HepG2 (cell line): ENCODE results near the gene SMG5. TPM values are rescaled to one million over a fixed set of nuclear protein-coding genes. Genes with fewer than 3 reads are reported as not detected.

Experiments
- AKNA ChIP-seq: sonication (generic); formaldehyde crosslinking; IDR thresholded peaks from 2 replicates; pipeline ENCODE4 v1.4.0; 2020; ENCODE audit warnings: missing genetic modification reagents, borderline replicate concordance
- CCDC6 ChIP-seq: sonication (generic); formaldehyde crosslinking; IDR thresholded peaks from 2 replicates; pipeline ENCODE4 v1.8.1; 2022; ENCODE audit warnings: mild to moderate bottlenecking, missing genetic modification reagents, moderate library complexity
- FOXA1 ChIP-seq, 2 experiments: fragments of 450-650 bp in 1 of 2; sonication (generic) in 1 of 2; formaldehyde crosslinking in 1 of 2; IDR thresholded peaks; 2 replicates each; pipeline versions ENCODE4 v1.4.0 to v1.6.1; 2016 to 2020; ENCODE audit warnings: missing genetic modification reagents in 1 of 2
- FOXA3 ChIP-seq: IDR thresholded peaks from 2 replicates; pipeline ENCODE4 v1.6.1; 2016; ENCODE audit warnings: missing genetic modification reagents, missing compliant biosample characterization
- FOXK1 ChIP-seq: sonication (generic); formaldehyde crosslinking; IDR thresholded peaks from 2 replicates; pipeline ENCODE4 v1.4.0; 2020; ENCODE audit warnings: low read depth, missing genetic modification reagents, borderline replicate concordance
- HES4 ChIP-seq: sonication (generic); formaldehyde crosslinking; IDR thresholded peaks from 2 replicates; pipeline ENCODE4 v1.9.0; 2021; ENCODE audit warnings: mild to moderate bottlenecking, missing genetic modification reagents, borderline replicate concordance
- PLSCR1 ChIP-seq: sonication (generic); formaldehyde crosslinking; IDR thresholded peaks from 2 replicates; pipeline ENCODE4 v1.5.0; 2020; ENCODE audit warnings: missing genetic modification reagents, mild to moderate bottlenecking, borderline replicate concordance
- POGK ChIP-seq: sonication (generic); formaldehyde crosslinking; conservative IDR thresholded peaks from 2 replicates; pipeline ENCODE4 v1.8.0; 2022; ENCODE audit warnings: mild to moderate bottlenecking, moderate library complexity, missing genetic modification reagents
- PRDM4 ChIP-seq: sonication (generic); formaldehyde crosslinking; IDR thresholded peaks from 2 replicates; pipeline ENCODE4 v1.9.0; 2021; ENCODE audit warnings: missing genetic modification reagents, borderline replicate concordance
- SMAD9 ChIP-seq: sonication (generic); formaldehyde crosslinking; IDR thresholded peaks from 2 replicates; pipeline ENCODE4 v1.5.1; 2020; ENCODE audit warnings: mild to moderate bottlenecking, missing genetic modification reagents
- ZMAT5 ChIP-seq: sonication (generic); formaldehyde crosslinking; IDR thresholded peaks from 2 replicates; pipeline ENCODE4 v1.5.0; 2020; ENCODE audit warnings: mild to moderate bottlenecking, low read depth, missing genetic modification reagents, borderline replicate concordance
- ZNF33A ChIP-seq: sonication (generic); formaldehyde crosslinking; IDR thresholded peaks from 2 replicates; pipeline ENCODE4 v1.5.1; 2020; ENCODE audit warnings: missing genetic modification reagents, mild to moderate bottlenecking, moderate library complexity, borderline replicate concordance
- ZNF558 ChIP-seq: sonication (generic); formaldehyde crosslinking; IDR thresholded peaks from 2 replicates; pipeline ENCODE4 v1.9.0; 2022; ENCODE audit warnings: mild to moderate bottlenecking, missing genetic modification reagents, borderline replicate concordance
- ZNF616 ChIP-seq: sonication (generic); formaldehyde crosslinking; IDR thresholded peaks from 2 replicates; pipeline ENCODE4 v1.5.0; 2020; ENCODE audit warnings: low read depth, mild to moderate bottlenecking, missing genetic modification reagents
- ZNF639 ChIP-seq: conservative IDR thresholded peaks from 2 replicates; pipeline ENCODE4 v1.6.1; 2018; ENCODE audit warnings: missing genetic modification reagents
- polyA plus RNA-seq, 8 experiments: library from polyadenylated mRNA; depleted of rRNA in 3 of 8; stranded (reverse) in 7 of 8; unstranded in 1 of 8; fragments of >200 nt; fragmentation: Illumina TruSeq in 4 of 8; extraction: Trizol in 4 of 8; gene quantifications; 2 replicates each; pipeline versions ENCODE4 v1.2.1 to v1.2.3, GENCODE V29; 2011 to 2016; ENCODE audit warnings: low read depth in 4 of 8, missing spikeins in 1 of 8, mixed read lengths in 1 of 8; ENCODE audit not compliant: insufficient read depth in 1 of 8
- total RNA-seq, 5 experiments: library from RNA; depleted of rRNA; stranded (reverse); fragments of >200 nt; fragmentation: Illumina TruSeq; extraction: Trizol; gene quantifications; 2 replicates each; pipeline ENCODE4 v1.2.3, GENCODE V29; 2016; ENCODE audit warnings: low read depth in 1 of 5

SMG5 gene
- total and polyA plus RNA-seq, 2 of the 13 experiments (the other 11 are each of a cell fraction or from before 2014, with no cell fraction given): 50.5 to 84.0 TPM

GRCh38 chr1:156212833-156213643 is 69.6 kb downstream of the SMG5 start, which contains the start of gene PMF1 (continued):
- TF ChIP-seq PLSCR1 (no peak), FOXA3 (CRISPR knock-in tag) (peak; percentile 36; the same call in 1 of the 2 replicates), FOXA1 (IDR thresholded peaks at IDR 0.05) (no peak), FOXA1 (CRISPR knock-in tag; IDR thresholded peaks at IDR 0.05) (no peak), SMAD9 (CRISPR knock-in tag) (no peak), POGK (peak; percentile 79), PRDM4 (CRISPR knock-in tag) (no peak), CCDC6 (CRISPR knock-in tag) (peak; percentile 78; the same call in 1 of the 2 replicates), ZNF639 (CRISPR knock-in tag) (no peak; the same call in 1 of the 2 replicates), FOXK1 (CRISPR knock-in tag) (no peak; the same call in 1 of the 2 replicates), ZNF616 (CRISPR knock-in tag) (no peak), AKNA (CRISPR knock-in tag) (peak; percentile 84; the same call in 1 of the 2 replicates), HES4 (no peak), ZNF33A (peak; percentile 39; the same call in 1 of the 2 replicates), ZMAT5 (no peak), ZNF558 (CRISPR knock-in tag) (peak; percentile 58; the same call in 1 of the 2 replicates)
